H1 (cell line): ENCODE data around the gene CD44. TPM values are rescaled to one million over a fixed set of nuclear protein-coding genes. Genes with fewer than 3 reads are reported as not detected.

Source experiments
- ASH2L ChIP-seq: fragments of 200-600, 300-600 bp; sonication (generic); IDR thresholded peaks from one replicate; pipeline ENCODE4 v1.7.1; 2017; ENCODE audit warnings: low read length
- EZH2 ChIP-seq: fragments of 200-600 bp; sonication (generic); IDR thresholded peaks from 2 replicates; pipeline ENCODE4 v1.7.1; 2012; ENCODE audit warnings: low read depth, mild to moderate bottlenecking, moderate library complexity, low read length, inconsistent platforms; ENCODE audit not compliant: severe bottlenecking
- NRF1 ChIP-seq: IDR thresholded peaks from 2 replicates; pipeline ENCODE4 v1.6.1; 2011; ENCODE audit warnings: mild to moderate bottlenecking, low read depth, low read length, improper control_type of control experiment
- PHF8 ChIP-seq: fragments of 200-600 bp; sonication (generic); conservative IDR thresholded peaks from 2 replicates; pipeline ENCODE4 v1.7.1; 2012; ENCODE audit warnings: low read depth, mild to moderate bottlenecking, inconsistent platforms, low read length, moderate library complexity
- TAF1 ChIP-seq: IDR thresholded peaks from 2 replicates; pipeline ENCODE4 v1.6.1; 2011; ENCODE audit warnings: mild to moderate bottlenecking, low read depth, low read length
- TCF12 ChIP-seq: IDR thresholded peaks from 2 replicates; pipeline ENCODE4 v1.6.1; 2011; ENCODE audit warnings: low read depth, mild to moderate bottlenecking, low read length
- polyA plus RNA-seq, 7 experiments: library from polyadenylated mRNA; depleted of rRNA in 3 of 7; stranded (reverse) in 5 of 7; unstranded in 2 of 7; fragments of >200 nt in 5 of 7; fragments of 200-250 nt in 2 of 7; gene quantifications; 1 replicate in 5 of 7; 2 replicates in 1 of 7; 4 replicates in 1 of 7; pipeline versions ENCODE4 v1.2.1 to v1.2.3, GENCODE V29; 2011 to 2013; ENCODE audit warnings: missing spikeins in 2 of 7, mixed read lengths in 2 of 7
- total RNA-seq: library from RNA; stranded (reverse); fragmentation: NEBNext Ultra II Directional; extraction: Animal tissue kit (Norgen Biotek cat#: 25700); gene quantifications from 2 replicates; pipeline ENCODE4 v1.2.1, GENCODE V29; 2021
- TF ChIP-seq, protein P1 (sequence below): fragments of 300-600 bp; sonication (generic); IDR thresholded peaks from 2 replicates; pipeline ENCODE4 v1.7.1; 2012; ENCODE audit warnings: low read length, moderate library complexity, mild to moderate bottlenecking, inconsistent platforms; ENCODE audit not compliant: insufficient replicate concordance
- TF ChIP-seq, protein P2 (sequence below), 3 experiments: IDR thresholded peaks; 1 replicate in 2 of 3; 2 replicates in 1 of 3; pipeline versions ENCODE4 v1.5.1 to v1.6.1; 2011; ENCODE audit warnings: low read length in 3 of 3, mild to moderate bottlenecking in 3 of 3, inconsistent platforms in 2 of 3, low read depth in 1 of 3, moderate library complexity in 1 of 3; ENCODE audit not compliant: insufficient read depth in 1 of 3; ENCODE audit errors: control extremely low read depth in 1 of 3
- TF ChIP-seq, protein P3 (sequence below): IDR thresholded peaks from 2 replicates; pipeline ENCODE4 v1.6.1; 2012; ENCODE audit warnings: inconsistent platforms

CD44 gene
- total and polyA plus RNA-seq, 2 of the 8 experiments (the other 6 are each of a cell fraction or from before 2014, with no cell fraction given): 11.8 to 13.7 TPM

DNA sequence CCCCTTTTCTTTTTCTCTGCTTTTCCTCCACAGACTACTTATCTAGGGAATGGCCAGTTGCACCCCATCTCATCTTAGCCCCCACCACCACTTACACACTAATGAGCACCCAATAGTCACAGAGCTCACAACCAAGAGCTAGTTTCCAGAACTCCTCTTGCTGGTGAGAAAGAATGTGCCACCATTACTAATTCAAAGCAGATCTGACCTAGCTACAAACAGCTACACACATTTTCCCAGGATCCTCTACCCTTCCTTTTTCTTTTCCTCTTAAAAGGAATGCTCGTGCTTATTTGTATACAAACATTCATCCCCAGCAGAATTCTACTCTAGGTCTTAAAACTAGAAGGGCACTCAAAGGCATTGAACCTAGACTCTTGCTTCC lies 136.8 kb downstream of the CD44 start (continued):
- TF ChIP-seq, protein P1, sequence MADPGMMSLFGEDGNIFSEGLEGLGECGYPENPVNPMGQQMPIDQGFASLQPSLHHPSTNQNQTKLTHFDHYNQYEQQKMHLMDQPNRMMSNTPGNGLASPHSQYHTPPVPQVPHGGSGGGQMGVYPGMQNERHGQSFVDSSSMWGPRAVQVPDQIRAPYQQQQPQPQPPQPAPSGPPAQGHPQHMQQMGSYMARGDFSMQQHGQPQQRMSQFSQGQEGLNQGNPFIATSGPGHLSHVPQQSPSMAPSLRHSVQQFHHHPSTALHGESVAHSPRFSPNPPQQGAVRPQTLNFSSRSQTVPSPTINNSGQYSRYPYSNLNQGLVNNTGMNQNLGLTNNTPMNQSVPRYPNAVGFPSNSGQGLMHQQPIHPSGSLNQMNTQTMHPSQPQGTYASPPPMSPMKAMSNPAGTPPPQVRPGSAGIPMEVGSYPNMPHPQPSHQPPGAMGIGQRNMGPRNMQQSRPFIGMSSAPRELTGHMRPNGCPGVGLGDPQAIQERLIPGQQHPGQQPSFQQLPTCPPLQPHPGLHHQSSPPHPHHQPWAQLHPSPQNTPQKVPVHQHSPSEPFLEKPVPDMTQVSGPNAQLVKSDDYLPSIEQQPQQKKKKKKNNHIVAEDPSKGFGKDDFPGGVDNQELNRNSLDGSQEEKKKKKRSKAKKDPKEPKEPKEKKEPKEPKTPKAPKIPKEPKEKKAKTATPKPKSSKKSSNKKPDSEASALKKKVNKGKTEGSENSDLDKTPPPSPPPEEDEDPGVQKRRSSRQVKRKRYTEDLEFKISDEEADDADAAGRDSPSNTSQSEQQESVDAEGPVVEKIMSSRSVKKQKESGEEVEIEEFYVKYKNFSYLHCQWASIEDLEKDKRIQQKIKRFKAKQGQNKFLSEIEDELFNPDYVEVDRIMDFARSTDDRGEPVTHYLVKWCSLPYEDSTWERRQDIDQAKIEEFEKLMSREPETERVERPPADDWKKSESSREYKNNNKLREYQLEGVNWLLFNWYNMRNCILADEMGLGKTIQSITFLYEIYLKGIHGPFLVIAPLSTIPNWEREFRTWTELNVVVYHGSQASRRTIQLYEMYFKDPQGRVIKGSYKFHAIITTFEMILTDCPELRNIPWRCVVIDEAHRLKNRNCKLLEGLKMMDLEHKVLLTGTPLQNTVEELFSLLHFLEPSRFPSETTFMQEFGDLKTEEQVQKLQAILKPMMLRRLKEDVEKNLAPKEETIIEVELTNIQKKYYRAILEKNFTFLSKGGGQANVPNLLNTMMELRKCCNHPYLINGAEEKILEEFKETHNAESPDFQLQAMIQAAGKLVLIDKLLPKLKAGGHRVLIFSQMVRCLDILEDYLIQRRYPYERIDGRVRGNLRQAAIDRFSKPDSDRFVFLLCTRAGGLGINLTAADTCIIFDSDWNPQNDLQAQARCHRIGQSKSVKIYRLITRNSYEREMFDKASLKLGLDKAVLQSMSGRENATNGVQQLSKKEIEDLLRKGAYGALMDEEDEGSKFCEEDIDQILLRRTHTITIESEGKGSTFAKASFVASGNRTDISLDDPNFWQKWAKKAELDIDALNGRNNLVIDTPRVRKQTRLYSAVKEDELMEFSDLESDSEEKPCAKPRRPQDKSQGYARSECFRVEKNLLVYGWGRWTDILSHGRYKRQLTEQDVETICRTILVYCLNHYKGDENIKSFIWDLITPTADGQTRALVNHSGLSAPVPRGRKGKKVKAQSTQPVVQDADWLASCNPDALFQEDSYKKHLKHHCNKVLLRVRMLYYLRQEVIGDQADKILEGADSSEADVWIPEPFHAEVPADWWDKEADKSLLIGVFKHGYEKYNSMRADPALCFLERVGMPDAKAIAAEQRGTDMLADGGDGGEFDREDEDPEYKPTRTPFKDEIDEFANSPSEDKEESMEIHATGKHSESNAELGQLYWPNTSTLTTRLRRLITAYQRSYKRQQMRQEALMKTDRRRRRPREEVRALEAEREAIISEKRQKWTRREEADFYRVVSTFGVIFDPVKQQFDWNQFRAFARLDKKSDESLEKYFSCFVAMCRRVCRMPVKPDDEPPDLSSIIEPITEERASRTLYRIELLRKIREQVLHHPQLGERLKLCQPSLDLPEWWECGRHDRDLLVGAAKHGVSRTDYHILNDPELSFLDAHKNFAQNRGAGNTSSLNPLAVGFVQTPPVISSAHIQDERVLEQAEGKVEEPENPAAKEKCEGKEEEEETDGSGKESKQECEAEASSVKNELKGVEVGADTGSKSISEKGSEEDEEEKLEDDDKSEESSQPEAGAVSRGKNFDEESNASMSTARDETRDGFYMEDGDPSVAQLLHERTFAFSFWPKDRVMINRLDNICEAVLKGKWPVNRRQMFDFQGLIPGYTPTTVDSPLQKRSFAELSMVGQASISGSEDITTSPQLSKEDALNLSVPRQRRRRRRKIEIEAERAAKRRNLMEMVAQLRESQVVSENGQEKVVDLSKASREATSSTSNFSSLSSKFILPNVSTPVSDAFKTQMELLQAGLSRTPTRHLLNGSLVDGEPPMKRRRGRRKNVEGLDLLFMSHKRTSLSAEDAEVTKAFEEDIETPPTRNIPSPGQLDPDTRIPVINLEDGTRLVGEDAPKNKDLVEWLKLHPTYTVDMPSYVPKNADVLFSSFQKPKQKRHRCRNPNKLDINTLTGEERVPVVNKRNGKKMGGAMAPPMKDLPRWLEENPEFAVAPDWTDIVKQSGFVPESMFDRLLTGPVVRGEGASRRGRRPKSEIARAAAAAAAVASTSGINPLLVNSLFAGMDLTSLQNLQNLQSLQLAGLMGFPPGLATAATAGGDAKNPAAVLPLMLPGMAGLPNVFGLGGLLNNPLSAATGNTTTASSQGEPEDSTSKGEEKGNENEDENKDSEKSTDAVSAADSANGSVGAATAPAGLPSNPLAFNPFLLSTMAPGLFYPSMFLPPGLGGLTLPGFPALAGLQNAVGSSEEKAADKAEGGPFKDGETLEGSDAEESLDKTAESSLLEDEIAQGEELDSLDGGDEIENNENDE: no peak
- TF ChIP-seq NRF1: no peak
- TF ChIP-seq PHF8: no peak
- no peak for TF ChIP-seq EZH2
- TF ChIP-seq, protein P2, sequence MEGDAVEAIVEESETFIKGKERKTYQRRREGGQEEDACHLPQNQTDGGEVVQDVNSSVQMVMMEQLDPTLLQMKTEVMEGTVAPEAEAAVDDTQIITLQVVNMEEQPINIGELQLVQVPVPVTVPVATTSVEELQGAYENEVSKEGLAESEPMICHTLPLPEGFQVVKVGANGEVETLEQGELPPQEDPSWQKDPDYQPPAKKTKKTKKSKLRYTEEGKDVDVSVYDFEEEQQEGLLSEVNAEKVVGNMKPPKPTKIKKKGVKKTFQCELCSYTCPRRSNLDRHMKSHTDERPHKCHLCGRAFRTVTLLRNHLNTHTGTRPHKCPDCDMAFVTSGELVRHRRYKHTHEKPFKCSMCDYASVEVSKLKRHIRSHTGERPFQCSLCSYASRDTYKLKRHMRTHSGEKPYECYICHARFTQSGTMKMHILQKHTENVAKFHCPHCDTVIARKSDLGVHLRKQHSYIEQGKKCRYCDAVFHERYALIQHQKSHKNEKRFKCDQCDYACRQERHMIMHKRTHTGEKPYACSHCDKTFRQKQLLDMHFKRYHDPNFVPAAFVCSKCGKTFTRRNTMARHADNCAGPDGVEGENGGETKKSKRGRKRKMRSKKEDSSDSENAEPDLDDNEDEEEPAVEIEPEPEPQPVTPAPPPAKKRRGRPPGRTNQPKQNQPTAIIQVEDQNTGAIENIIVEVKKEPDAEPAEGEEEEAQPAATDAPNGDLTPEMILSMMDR (IDR thresholded peaks at IDR 0.05; ENCODE audit: control extremely low read depth in 1 of 3, insufficient read depth in 1 of 3, low read depth in 1 of 3, low read length in 3 of 3): no peak
- TF ChIP-seq TCF12: no peak
- TF ChIP-seq, protein P3, sequence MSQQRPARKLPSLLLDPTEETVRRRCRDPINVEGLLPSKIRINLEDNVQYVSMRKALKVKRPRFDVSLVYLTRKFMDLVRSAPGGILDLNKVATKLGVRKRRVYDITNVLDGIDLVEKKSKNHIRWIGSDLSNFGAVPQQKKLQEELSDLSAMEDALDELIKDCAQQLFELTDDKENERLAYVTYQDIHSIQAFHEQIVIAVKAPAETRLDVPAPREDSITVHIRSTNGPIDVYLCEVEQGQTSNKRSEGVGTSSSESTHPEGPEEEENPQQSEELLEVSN: no peak
- TF ChIP-seq TAF1: no peak
- no peak for TF ChIP-seq ASH2L
